Measurements from ENCODE around the gene PACSIN2.
"Not testable (repeated sequence)": the region's sequence is repeated elsewhere in the genome, so short reads cannot be mapped to it uniquely, and the experiment has no call there.

PACSIN2 gene

GRCh38 chr22:43014869-43015676, at the start of gene PACSIN2:
TSS of gene PACSIN2 (minus strand) at chr22:43015149. CDS start at chr22:42912080, 103,069 bp downstream.
- peak; percentile 56 for FAIRE-seq

DNA sequence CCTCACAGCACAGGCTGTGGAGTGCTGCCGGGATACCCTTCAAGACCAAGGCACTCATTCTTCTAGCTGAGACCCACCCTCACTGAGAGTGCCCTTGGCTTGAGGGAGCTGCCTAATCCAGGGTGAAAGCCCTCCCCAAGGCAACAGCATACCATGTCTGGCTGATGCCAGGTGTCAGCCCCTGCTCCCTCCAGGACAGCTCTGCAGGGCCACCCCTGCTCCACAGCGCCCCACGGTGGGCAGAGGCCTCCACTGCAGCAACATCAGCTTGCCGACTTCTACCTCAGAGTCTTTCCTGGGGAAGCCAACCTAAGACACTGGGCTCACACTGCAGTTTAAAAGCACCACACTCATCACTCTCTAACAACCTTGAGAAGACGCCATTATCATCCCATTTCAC, 45.2 kb upstream of the PACSIN2 start:
- FAIRE-seq = no peak

GRCh38 chr22:43057641-43058040, 42.7 kb upstream of the PACSIN2 start:
- no peak for FAIRE-seq

GRCh38 chr22:43053176-43053575, 38.2 kb upstream of the PACSIN2 start:
- no peak for FAIRE-seq

DNA sequence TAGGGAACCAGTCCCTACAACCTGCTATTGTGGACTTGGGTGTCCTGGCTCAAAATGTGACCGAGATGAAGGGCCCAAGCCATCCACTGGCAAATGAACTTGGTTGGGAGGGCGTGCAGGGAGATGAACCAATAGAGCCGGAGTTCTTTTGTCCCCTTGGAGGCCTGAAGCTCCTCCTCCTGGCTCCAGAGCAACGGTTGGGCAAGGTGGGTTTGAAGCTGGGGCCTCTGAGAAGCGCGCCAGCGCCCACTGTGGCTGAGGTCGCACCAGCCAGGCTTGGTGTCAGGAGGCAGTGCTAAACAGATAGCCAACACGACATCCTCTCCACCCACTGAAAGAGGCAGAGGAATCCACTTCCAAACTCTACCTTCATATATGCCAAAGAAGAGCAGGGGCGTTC, 36.0 kb upstream of the PACSIN2 start:
- FAIRE-seq = no peak

- FAIRE-seq = no peak
Observed at GRCh38 chr22:43047605-43048004, 32.7 kb upstream of the PACSIN2 start.

DNA sequence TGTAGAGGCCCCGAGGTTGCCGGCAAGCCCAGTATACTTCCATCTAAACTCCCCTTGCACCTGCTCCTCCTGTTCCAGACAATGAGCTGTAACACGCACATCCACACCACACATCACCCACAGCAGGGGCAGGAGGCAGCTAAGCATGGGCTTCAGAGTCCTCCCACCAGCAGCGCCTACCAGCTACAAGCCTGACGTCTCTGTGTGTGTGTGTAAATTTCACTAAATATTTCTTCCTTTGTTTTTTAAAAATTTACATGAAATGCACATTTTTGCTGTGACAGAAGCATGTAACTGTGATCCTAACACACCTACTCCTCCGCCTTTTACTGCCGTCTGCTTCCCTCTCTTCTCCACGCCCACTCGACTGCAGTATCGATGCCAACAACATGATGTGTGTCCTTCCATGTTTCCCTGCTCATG, 29.4 kb upstream of the PACSIN2 start:
- no peak for FAIRE-seq

GRCh38 chr22:43042101-43042780, 27.3 kb upstream of the PACSIN2 start:
- no peak for FAIRE-seq

DNA sequence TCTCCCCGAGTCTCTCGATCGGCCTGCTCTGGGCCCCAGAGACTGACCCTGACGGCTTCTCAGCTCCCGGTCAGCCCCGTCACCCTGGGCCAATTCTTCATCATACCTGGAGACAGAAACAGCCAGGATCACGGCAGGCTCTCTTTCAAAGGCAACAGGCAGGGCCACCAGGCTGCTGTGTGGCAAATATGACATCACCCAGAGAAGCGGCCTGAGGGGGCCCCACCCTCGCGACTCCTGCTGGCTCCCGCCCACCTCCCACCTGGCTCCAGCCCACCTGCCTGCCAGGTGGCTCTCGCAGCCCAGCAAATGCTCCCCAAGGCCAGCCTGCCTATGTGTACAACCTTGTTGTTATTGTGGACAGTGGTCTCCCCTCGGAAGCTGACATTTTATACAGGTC, 24.9 kb upstream of the PACSIN2 start:
- no peak for FAIRE-seq

- no peak for FAIRE-seq
Observed at GRCh38 chr22:43038325-43038724, 23.4 kb upstream of the PACSIN2 start.

GRCh38 chr22:43036282-43036829, 21.4 kb upstream of the PACSIN2 start:
- FAIRE-seq = no peak

DNA sequence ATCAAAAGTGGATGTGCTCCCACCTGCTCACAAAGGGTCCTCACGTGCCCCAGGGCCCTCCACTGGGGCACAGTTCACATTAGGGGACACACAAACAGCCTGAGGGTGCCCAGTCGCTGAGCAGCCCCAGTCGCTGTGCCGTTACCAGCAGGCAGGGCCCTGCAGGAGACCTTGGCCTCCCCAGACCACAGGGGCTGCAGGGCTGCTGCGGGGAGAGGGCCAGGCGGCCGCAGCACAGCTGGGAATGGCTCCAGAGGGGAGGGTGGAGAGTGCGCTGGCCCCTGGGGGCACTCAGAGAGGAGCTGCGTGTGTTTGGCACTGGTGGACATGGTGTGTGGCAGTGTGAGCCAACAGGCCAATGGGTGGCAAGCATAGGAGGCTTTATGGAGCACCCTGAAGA, 20.3 kb upstream of the PACSIN2 start:
- FAIRE-seq = no peak

GRCh38 chr22:43031617-43032016, 16.7 kb upstream of the PACSIN2 start:
- no peak for FAIRE-seq

DNA sequence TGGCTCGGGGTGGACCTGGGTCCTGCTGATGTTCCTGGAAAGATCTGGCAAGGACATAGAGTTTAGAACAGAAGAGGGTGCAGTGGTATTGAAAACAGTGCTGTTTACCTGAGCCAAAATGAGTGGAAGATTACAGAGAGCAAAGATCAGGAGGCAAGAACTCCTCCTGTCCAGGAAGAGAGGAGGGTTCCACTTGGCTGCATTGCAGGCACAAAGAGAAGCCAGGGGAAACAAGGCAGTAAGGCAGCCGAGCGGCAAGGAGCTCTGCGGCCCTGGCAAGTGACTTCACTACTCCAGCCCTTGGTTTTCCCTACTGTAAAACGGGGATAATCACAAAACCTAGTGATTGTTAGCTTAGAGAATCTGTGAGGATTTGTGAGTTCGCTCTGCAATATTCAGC, 3.7 kb upstream of the PACSIN2 start:
- FAIRE-seq = no peak

DNA sequence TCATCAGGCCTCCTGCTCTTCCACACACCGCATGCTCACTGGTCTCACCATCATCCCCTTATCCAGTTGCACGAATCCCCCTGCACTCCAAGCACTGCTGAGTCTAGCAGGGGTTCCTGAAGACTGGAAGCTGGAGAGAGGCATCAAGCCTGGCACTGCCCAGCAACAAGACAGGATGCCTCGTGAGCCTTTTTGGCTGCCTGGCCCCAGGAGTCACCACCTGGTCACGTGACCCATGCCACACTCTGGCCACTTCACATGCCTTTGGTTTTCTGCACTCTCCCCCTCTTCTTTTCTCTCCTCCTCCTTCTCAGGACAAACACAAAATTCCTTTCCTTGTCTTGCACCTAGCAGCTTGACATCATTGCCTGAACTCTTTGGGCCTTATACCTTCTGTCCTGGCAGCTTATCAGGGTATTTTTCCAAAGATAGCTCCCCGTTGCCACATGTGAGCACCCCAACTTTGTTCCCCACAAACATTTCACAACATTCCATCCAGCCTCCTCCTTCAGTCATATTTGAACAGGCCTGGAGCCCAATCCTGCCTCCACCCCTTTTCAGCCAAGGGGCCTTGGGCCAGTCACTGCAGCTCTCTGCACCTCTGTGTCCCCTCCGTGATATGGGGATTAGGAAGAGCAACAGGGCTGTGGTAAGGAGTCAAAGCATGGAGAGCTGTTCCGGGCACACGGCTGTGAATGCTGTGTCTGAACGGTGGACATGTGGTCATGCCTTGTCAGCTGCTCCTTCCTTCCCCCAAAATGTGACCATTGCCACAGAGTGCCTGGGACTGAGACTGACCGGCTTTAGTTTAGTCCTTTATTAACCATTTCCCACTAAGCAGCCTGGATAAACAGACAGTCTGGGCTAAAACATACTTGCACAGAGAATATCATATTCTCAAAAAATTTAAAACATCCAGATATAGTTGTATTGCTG, 2.8 kb upstream of the PACSIN2 start:
- FAIRE-seq = no peak

DNA sequence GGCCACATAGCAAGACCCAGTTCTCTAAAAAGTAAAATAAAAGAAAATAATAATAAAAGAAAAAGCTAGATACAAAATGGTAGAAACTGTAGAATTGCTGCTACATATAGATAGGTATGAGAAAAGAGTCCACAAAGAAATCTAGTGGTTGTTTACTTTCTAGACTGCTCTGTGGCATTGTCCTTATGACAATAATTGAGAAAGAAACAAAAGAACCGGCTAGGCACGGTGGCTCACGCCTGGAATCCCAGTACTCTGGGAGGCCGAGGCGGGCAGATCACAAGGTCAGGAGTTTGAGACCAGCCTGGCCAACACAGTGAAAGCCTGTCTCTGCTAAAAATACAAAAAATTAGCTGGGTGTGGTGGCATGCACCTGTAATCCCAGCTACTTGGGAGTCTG, 1.2 kb upstream of the PACSIN2 start:
- FAIRE-seq = not testable (repeated sequence)

DNA sequence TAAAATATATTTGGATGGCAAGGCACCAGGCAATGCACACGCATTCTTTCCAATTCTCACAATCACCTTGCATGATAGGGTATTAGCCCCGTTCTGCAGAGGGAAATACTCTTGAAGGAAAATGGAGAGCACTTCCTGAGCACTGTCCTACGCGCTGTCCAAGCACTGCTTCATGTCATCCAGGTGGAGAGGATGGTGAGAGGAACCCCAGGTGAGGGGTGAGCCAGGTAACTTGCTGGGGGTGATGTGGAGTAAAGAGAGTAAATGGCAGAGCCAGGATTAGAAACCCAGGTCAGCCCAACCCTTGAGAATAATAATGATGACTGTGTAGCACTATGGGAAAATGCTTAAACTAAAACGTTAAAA, 711 bp upstream of the PACSIN2 start:
- FAIRE-seq = no peak

- no peak for FAIRE-seq
Observed at GRCh38 chr22:43014316-43014868, 557 bp downstream of the PACSIN2 start.

- FAIRE-seq = no peak
Observed at GRCh38 chr22:43013355-43014315, 1.3 kb downstream of the PACSIN2 start.

- FAIRE-seq = no peak
Observed at GRCh38 chr22:43012390-43012789, 2.6 kb downstream of the PACSIN2 start.

GRCh38 chr22:43011079-43011478, 3.9 kb downstream of the PACSIN2 start:
- FAIRE-seq = no peak

All from A204.1 (cell line).